DMS53 (cell line): Measurements from ENCODE around the gene POM121.
"Not testable (repeated sequence)": the region's sequence is repeated elsewhere in the genome, so short reads cannot be mapped to it uniquely, and the experiment has no call there.

Experiments
- DNase-seq: peaks from one replicate; lab custom pipeline; 2025; lab: John Stamatoyannopoulos, UW

Gene POM121

DNA sequence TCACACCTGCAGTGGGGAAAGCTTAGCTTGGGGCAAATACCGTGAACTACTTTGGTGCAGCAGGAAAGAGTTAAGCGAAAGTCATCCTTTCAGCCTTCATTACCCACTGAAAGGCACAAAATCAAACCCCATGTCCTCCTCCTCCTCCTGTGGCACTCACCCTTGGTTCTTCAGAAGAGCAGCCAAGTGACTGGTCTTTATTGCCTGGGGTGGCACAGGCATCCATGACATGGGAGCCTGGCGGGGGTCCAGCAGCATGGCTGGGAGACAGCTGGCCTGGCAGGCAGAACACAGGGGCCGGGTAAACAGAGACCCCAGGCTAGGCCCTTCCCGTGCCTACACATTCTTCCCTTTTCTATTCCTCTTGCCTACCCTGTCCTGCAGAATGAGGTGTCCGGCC lies 24.8 kb downstream of the POM121 start:
- DNase-seq, result not testable (repeated sequence)

- DNase-seq, result not testable (repeated sequence)
These were observed 25.5 kb downstream of the POM121 start for GRCh38 chr7:72950432-72950831.

DNA sequence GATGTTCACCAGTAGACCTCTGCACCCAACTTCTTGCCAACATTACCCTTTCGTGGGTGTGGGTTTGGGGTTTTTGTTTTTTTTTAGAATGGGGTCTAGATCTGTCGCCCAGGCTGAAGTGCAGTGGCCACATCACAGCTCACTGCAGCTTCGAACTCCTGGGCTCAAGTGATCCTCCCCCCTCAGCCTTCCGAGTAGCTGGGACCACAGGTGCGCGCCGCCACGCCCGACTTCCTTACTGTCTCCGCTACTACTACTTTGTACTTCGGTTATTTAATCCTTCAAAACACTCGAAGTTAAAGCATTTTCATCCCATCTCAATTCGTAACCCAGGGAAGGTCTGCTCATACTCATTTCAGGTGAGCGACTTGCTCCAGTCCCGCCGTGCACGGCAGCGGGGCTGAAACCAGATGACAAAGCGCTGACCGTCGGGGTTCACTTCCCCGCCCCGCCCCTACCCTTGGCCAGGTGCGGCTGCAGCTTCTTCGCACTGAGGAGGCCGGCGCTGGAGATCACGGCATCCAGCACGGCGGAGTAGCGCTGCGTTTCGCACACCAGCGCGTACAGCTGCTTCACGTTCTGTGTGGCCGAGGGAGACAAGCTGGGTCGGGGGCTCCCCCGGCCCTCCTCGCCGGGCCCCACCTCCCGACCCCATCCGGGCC lies 29.1 kb downstream of the POM121 start:
- not testable (repeated sequence) for DNase-seq

DNA sequence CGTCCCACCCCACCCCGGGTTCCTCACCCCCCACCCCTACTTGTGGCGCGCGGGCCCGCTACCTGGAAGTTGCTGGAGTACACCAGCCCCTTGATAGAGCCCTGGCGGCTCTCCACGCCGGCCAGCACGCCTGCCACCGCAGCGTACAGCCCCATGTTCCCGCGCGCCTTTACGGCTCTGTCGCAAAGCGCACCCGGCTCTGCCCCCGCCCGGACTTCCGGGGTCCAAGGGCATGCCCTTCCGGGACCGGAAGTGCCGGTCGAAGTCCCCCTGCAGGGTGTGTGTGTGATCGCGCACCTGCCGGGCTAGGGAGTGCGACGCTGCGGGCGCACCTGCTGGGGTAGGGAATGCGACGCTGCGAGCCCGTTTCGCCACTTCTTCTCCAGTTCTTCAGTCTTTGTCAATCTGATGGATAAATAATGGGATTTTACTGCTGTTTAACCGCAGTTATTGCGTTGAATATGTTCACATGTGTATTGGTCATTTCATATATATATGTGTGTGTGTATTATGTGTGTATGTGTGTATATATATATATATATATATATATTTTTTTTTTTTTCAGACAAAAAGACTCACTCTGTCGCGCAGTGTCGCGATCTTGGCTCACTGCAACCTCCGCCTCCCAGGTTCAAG lies 29.8 kb downstream of the POM121 start:
- DNase-seq, result not testable (repeated sequence)

GRCh38 chr7:72960029-72960428 lies 35.1 kb downstream of the POM121 start:
- DNase-seq, result not testable (repeated sequence)

GRCh38 chr7:72960626-72961345 lies 35.9 kb downstream of the POM121 start:
- DNase-seq, result not testable (repeated sequence)

DNA sequence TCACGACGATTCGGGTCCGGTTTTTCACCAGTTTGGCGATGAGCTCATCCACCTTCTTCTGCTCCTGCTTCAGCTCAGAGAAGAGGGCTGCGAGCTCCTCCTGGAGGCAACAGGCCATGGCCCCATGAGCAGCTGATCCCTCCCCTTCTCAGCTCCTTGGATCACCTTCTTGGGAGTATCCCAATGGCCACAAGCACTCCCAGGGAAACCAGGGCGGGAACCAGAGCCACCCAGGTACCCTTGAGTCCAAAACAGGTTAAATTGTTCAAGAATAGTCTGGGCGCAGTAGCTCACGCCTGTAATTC lies 36.4 kb downstream of the POM121 start:
- not testable (repeated sequence) for DNase-seq

GRCh38 chr7:72963056-72963455 lies 38.2 kb downstream of the POM121 start:
- DNase-seq, result not testable (repeated sequence)

- DNase-seq, result not testable (repeated sequence)
These were observed 40.5 kb downstream of the POM121 start for GRCh38 chr7:72965186-72965975.

DNA sequence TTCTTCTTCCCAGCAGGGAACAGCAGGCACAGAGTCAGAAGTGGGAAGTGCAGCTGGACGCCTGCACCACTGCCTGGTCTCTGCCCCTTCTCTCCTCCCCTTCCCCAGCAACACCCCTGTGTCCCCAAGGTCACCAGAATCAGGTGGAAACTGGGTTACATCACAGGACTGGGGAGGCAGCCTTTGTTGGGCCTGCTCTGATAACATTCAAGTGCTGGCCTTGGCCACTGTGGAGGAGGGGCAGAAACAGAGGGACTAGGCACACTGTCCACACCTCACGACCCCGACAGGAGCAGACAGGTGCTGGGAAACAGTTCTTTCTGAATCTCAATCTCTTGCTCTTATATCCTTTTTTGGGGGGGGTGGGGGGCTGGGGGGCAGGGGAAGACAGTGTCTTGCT lies 42.0 kb downstream of the POM121 start:
- DNase-seq, result not testable (repeated sequence)

DNA sequence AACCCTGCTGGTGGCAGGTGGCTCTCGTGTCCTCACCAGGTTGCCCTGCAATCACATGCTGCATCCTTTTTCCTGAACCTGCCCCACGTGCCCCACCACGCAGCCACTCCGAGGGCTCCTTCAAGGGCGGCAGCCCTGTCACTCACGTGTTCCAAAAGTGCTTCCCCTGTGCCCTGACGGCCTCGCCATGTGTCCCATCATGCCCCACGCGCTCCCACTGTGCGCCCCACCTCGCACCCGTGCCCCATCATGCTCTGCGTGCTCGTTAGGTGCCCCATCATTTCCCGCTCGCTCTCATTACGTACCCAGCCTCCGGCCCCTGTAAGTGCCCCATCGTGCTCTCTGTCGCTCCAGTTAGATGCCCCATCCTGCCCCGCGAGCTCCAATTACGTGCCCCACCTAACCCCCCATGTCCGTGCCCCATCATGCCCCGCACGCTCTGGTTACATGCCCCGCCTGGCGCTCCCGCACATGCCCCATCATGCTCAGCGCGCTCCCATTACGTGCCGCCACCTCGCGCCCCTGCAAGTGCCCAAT lies 44.2 kb downstream of the POM121 start, which contains the start of gene TRIM74:
TSS of gene TRIM74 (minus strand) at position 487 of the 537 bp plus-strand sequence. CDS start 3,309 bp downstream, outside the sequence.
- not testable (repeated sequence) for DNase-seq

DNA sequence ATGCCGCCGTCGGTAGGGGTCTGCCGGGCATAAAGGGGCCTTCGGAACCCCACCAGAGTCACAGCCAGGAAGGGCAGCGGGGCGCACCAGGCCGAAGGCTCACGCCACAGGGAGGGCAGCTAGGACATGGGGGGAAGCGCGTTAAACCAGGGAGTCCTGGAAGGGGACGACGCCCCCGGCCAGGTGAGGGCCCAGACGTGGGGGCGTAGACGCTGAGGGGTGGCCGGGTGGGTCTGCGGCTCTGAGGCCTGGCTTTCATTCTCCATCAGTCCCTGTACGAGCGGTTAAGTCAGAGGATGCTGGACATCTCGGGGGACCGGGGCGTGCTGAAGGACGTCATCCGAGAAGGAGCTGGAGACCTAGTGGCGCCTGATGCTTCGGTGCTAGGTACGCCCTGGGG lies 44.8 kb downstream of the POM121 start:
- not testable (repeated sequence) for DNase-seq

DNA sequence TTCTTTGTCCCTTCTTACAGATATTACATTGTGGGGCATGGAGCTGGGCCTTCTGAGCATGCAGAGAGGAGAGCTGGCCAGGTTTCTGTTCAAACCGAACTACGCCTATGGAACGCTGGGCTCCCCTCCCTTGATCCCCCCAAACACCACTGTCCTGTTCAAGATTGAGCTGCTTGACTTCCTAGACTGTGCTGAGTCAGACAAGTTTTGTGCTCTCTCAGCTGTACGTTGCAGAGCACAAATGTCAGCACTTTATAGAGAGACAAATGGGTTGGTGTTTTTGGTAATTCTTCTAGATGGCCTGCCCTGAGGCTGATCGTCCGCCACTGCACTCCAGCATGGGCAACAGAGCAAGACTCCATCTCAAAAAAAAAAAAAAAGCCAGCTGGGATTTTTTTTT lies 46.6 kb downstream of the POM121 start:
- not testable (repeated sequence) for DNase-seq

DNA sequence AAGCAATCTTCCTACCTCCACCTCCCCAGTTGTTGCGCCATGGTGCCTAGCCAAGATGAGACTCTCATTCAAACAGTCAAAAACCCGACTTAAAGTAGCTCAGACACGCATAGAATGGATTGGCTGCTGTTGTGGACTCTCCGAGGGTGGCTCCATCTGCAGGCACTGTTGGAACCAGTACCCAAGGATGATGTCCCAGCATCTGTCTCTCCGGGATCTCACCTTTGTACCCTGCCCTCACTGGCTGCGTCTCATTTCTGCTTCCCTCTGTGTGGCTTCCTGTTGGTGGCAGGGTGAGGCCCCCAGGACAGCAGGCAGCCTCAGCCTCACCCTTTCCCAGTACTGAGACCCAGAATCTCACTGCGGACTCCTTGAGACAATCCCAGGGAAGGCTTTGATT lies 49.9 kb downstream of the POM121 start:
- DNase-seq, result not testable (repeated sequence)

DNA sequence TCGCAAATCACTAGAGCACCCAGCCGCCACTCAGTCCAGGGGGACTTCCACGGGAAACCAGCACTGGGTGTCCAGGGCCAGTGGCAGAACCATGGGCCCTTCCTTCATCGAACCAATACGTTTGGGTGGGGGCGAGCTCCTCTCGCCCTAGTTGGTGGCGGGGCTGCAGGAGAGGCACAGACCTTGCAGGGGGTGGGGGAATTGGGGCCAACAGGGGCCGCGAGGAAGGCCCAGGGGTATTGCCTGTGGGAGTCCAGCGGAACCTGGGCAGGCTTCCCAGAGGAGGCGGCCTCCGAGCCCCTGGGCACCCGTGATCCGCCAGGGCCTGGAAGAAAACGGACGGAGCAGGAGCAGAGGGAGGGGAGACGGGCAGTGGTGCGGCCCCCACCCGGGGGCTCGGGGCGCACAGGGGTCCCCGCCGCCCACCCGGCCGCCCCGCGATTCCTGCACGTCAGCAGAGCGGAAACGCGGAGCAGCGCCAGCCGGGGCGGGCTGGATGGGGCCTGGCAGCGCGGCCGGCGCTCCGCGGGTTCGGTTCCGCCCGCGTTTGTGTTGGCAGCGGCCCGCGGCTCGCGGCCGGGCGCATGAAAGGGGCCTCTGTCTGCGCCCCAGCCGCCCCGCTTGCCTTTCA lies 50.9 kb downstream of the POM121 start:
- DNase-seq, result not testable (repeated sequence)

DNA sequence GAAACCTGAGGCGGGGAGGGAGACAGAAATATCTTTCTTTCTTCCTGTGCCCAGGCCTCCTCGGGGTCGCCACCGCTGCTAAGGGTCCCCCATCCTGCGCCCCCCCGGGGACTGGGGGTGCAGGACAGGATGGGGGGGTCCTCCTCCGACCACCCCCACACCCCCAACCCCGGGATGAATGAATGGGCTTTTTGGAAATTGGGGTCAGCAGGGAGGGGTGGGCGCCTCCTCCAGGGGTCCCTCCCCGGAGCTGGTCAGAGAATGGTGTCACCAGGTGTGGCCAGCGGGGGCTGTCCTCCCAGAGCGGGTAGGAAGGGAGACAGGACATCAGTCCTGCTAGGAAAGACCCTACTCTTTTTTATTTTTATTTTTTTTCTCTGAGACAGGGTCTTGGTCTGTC lies 51.5 kb downstream of the POM121 start:
- DNase-seq, result not testable (repeated sequence)

DNA sequence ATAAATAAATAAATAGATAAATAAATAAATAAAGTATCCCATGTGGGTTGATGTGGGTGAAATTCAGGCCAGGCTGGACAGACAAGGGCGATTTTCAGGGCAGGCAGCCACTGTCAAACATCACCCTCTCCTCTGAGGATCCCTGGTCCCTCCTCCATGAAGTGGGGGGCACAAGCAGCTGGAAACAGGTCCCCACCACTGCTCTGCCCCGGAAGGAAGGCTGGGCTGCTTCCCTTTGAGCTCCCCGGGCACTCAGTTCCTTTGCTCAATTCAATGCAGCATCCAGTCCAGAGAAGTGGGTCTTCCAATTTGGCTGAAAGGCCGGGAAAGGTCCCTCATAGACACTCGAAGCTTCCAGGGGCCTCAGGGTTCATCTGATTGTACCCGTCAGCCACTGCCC lies 55.5 kb downstream of the POM121 start:
- DNase-seq, result not testable (repeated sequence)

GRCh38 chr7:72982084-72982483 lies 57.2 kb downstream of the POM121 start:
- not testable (repeated sequence) for DNase-seq

- not testable (repeated sequence) for DNase-seq
These were observed 65.4 kb downstream of the POM121 start for GRCh38 chr7:72990146-72990913.

DNA sequence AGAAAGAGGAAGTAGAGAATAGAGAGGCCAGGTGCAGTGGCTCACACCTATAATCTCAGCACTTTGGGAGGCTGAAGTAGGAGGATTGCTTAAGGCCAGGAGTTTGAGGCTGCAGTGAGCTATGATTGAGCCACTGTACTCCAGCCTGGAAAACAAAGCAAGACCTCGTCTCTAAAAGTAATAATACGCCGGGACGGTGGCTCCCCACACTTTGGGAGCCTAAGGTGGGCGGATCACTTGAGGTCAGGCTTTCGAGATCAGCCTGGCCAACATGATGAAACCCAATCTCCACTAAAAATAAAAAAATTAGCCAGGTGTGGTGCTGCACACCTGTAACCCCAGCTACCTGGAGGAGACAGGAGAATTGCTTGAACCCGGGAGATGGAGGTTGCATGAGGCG lies 70.6 kb downstream of the POM121 start:
- DNase-seq, result not testable (repeated sequence)

DNA sequence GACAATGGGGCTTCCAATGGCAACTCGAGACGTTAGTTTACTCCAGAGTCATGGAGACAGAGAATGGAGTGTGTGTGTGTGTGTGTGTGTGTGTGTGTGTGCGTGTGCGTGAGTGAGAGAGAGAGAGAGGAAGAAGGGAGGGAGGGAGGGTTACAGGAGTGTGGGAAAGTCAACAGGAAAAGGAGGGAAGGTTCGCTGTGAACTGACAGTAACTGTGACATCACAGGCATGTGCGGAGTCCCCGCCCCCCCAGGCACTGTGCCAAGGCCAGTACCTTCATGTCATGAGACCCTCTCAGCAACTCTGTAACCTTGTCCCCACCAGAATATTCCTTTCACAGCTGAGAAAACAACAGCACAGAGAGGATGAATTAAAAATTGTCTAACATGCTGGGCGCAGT lies 72.6 kb downstream of the POM121 start:
- DNase-seq, result not testable (repeated sequence)
